ENCODE results near the gene ADGRB3. TPM values are rescaled to one million over a fixed set of nuclear protein-coding genes. Genes with fewer than 3 reads are reported as not detected.
"Not testable (repeated sequence)": the region's sequence is repeated elsewhere in the genome, so short reads cannot be mapped to it uniquely, and the experiment has no call there.

ADGRB3 gene
- total and polyA plus RNA-seq, 5 experiments from 2014 or later = not detected

GRCh38 chr6:68859233-68859632 is 224.2 kb downstream of the ADGRB3 start:
- H3K4me1 Mint-ChIP-seq = no peaks in the 10 kb centered on the region
- H3K4me3 Mint-ChIP-seq = no peak overlapping the region
- no peak overlapping the region for H3K27ac Mint-ChIP-seq
- DNase-seq = no peak
- H3K36me3 Mint-ChIP-seq = peaks cover 0 to 13% (median 2%) of the 10 kb centered on the region in 3 donors
- no peak for ATAC-seq
- no peaks in the 10 kb centered on the region for H3K27me3 Mint-ChIP-seq
- POLR2A ChIA-PET = no interaction called here
- peaks cover 8 to 36% (median 18%) of the 10 kb centered on the region in 9 donors for H3K9me3 Mint-ChIP-seq

DNA sequence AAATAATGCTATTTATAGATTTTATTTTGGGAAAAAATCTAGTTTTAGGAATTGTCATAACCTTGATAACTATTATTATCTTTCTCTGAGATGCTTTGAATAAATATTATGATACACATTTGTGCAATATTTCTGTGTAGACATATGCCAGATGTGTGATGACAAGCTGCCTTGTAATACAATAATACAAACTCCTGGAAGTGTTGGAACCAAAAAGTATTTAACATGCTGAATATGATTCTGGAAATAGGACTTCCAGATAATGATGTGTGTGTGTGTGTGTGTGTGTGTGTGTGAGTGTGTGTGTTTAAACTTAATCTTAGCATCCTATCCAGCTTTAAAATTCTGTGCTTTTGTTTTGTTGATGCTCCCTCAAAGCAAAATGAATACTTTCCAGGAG is 233.6 kb downstream of the ADGRB3 start:
- no peak overlapping the region for H3K4me3 Mint-ChIP-seq

DNA sequence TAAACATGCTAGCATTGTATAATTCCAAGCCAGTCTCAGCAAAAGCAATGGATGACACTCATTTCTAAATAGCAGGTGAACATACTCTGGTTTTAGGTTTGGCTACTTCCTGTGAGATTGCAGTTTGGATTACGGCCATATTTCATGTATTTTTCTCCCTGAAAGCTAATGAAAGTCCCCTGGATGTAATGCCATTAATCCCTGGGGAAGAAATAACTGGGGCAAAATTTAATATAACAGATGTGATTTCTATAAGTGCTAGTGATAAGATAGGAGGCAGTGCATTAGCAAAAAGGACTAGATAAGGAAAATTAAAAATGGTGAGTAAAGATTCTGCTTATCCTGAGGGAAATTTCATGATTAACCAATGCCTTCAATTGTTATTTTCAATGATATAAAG is 238.2 kb downstream of the ADGRB3 start:
- H3K4me3 Mint-ChIP-seq = no peak overlapping the region
- no peaks in the 10 kb centered on the region for H3K4me1 Mint-ChIP-seq
- POLR2A ChIA-PET = no interaction called here
- ATAC-seq (no peak), DNase-seq (no peak)
- no peaks in the 10 kb centered on the region for H3K36me3 Mint-ChIP-seq
- H3K27me3 Mint-ChIP-seq = no peaks in the 10 kb centered on the region
- no peak overlapping the region for H3K27ac Mint-ChIP-seq
- H3K9me3 Mint-ChIP-seq = peaks cover 0 to 2% (median 0%) of the 10 kb centered on the region in 9 donors

More for the DNA sequence above, 233.6 kb downstream of the ADGRB3 start:
- H3K27me3 Mint-ChIP-seq = no peaks in the 10 kb centered on the region
- DNase-seq (no peak), ATAC-seq (no peak)
- no peaks in the 10 kb centered on the region for H3K4me1 Mint-ChIP-seq
- no peak overlapping the region for H3K27ac Mint-ChIP-seq
- H3K36me3 Mint-ChIP-seq = no peaks in the 10 kb centered on the region
- POLR2A ChIA-PET = no interaction called here
- peaks cover 2 to 17% (median 8%) of the 10 kb centered on the region in 9 donors for H3K9me3 Mint-ChIP-seq

- H3K36me3 Mint-ChIP-seq = no peaks in the 10 kb centered on the region
- H3K27me3 Mint-ChIP-seq = no peaks in the 10 kb centered on the region
- H3K9me3 Mint-ChIP-seq = no peaks in the 10 kb centered on the region
- ATAC-seq (no peak), DNase-seq (no peak)
- H3K4me1 Mint-ChIP-seq = no peaks in the 10 kb centered on the region
- H3K4me3 Mint-ChIP-seq = no peak overlapping the region
- POLR2A ChIA-PET = no interaction called here
- no peak overlapping the region for H3K27ac Mint-ChIP-seq
Measured at GRCh38 chr6:68874747-68875146, 239.7 kb downstream of the ADGRB3 start.

DNA sequence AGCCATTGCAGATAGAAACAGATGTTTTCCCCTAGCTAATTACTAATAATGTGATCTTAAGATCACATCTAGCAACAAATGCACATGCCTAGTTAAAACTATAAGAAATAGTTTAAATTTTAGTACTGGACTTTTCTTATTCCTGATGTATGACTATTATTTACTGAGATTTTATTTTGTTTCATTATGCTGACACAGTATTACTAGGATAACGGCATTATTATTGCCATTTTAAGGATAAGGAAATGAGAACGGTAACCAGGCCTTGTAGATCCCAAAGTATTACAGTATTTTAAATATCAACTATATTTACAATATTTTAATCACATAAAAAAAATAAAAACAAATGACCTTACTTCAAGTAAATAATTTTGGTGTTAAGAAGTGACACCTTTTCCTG is 240.3 kb downstream of the ADGRB3 start:
- Mint-ChIP-seq H3K27me3 (no peaks in the 10 kb centered on the region), H3K9me3 (no peaks in the 10 kb centered on the region), H3K4me3 (no peak overlapping the region), H3K4me1 (no peaks in the 10 kb centered on the region), H3K27ac (no peak overlapping the region), H3K36me3 (no peaks in the 10 kb centered on the region)
- DNase-seq (no peak), ATAC-seq (no peak)
- POLR2A ChIA-PET = no interaction called here

- no peak for ATAC-seq
- no peak for DNase-seq
- no peaks in the 10 kb centered on the region for H3K9me3 Mint-ChIP-seq
Measured at GRCh38 chr6:68876792-68877493, 241.9 kb downstream of the ADGRB3 start.

GRCh38 chr6:68880050-68880813 is 245.2 kb downstream of the ADGRB3 start:
- Mint-ChIP-seq H3K4me3 (no peak overlapping the region), H3K36me3 (no peaks in the 10 kb centered on the region), H3K27me3 (no peaks in the 10 kb centered on the region), H3K9me3 (peaks cover 0 to 4% (median 0%) of the 10 kb centered on the region in 9 donors), H3K4me1 (no peaks in the 10 kb centered on the region), H3K27ac (no peak overlapping the region)
- POLR2A ChIA-PET = no interaction called here
- DNase-seq = no peak
- ATAC-seq = no peak

More at GRCh38 chr6:68876792-68877493, 241.9 kb downstream of the ADGRB3 start:
- no peaks in the 10 kb centered on the region for H3K36me3 Mint-ChIP-seq
- H3K4me3 Mint-ChIP-seq = no peak overlapping the region
- H3K27me3 Mint-ChIP-seq = no peaks in the 10 kb centered on the region
- POLR2A ChIA-PET = no interaction called here
- no peaks in the 10 kb centered on the region for H3K4me1 Mint-ChIP-seq
- H3K27ac Mint-ChIP-seq = no peak overlapping the region

DNA sequence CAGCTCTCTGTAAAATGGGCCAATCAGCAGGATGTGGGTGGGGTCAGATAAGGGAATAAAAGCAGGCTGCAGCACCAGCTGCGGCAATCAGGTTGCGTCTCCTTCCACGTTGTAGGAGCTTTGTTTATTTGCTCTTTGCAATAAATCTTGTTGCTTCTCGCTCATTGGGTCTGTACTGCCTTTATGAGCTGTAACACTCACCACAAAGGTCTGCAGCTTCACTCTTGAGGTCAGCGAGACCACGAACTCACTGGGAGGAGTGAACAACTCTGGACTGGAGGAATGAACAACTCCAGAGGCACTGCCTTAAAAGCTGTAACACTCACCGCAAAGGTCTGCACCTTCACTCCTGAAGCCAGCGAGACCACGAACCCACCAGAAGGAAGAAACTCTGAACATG is 248.2 kb downstream of the ADGRB3 start:
- H3K27me3 Mint-ChIP-seq, H3K36me3 Mint-ChIP-seq, POLR2A ChIA-PET, H3K4me1 Mint-ChIP-seq, H3K4me3 Mint-ChIP-seq, H3K27ac Mint-ChIP-seq, DNase-seq, H3K9me3 Mint-ChIP-seq, ATAC-seq: not testable (repeated sequence)

DNA sequence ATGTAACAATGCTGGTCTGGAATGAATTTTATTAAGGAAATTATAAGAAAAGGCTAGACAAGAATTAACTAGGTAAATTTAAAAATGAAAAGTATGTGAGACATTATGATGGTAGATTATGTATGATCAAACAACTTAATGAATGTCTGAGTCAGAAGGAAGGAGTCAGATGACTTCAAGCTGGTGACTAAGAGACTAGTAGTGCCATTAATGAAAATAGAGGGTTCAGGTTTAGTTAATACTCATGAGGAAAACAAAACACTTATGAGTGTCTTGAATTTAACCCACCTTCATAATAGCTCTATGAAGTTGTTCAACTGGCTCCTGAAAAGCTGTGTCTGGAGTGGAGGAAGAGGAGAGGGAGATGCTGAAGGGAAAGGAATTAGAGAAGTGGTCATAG is 256.3 kb downstream of the ADGRB3 start:
- peaks cover 0 to 2% (median 0%) of the 10 kb centered on the region in 9 donors for H3K9me3 Mint-ChIP-seq
- H3K27ac Mint-ChIP-seq = no peak overlapping the region
- no peak overlapping the region for H3K4me3 Mint-ChIP-seq
- no peak for ATAC-seq
- no peaks in the 10 kb centered on the region for H3K4me1 Mint-ChIP-seq
- no peaks in the 10 kb centered on the region for H3K36me3 Mint-ChIP-seq
- DNase-seq = no peak
- POLR2A ChIA-PET = no interaction called here
- peaks cover 0 to 2% (median 0%) of the 10 kb centered on the region in 5 donors for H3K27me3 Mint-ChIP-seq

DNA sequence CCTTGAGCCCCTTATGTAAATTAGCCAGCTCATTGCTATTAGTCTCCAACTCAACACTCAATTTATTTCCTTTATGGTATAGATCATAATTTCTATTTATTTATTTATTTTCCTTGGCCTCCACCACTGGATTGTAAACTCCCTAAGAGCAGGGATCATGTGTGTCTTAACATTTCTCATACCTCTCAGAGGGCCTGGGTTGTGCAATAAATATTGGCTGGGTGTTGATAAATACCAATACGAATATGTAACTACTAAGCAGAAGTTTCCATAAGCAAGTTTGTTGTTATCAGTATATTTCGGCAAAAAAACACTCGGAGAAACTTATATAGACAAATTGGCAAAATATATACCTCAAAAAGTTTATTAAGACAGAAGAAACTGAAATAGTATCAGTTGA is 257.4 kb downstream of the ADGRB3 start:
- H3K9me3 Mint-ChIP-seq = peaks cover 0 to 10% (median 0%) of the 10 kb centered on the region in 9 donors
- DNase-seq (no peak), ATAC-seq (no peak)
- H3K4me1 Mint-ChIP-seq = no peaks in the 10 kb centered on the region
- H3K27me3 Mint-ChIP-seq = peaks cover 0 to 3% (median 0%) of the 10 kb centered on the region in 5 donors
- H3K27ac Mint-ChIP-seq = no peak overlapping the region
- H3K36me3 Mint-ChIP-seq = no peaks in the 10 kb centered on the region
- no peak overlapping the region for H3K4me3 Mint-ChIP-seq
- POLR2A ChIA-PET = no interaction called here

- Mint-ChIP-seq H3K27ac (no peak overlapping the region), H3K9me3 (peaks cover 0 to 10% (median 0%) of the 10 kb centered on the region in 9 donors), H3K4me1 (no peaks in the 10 kb centered on the region), H3K27me3 (peaks cover 0 to 3% (median 0%) of the 10 kb centered on the region in 5 donors), H3K36me3 (no peaks in the 10 kb centered on the region), H3K4me3 (no peak overlapping the region)
- POLR2A ChIA-PET = no interaction called here
- ATAC-seq (no peak), DNase-seq (no peak)
Measured at GRCh38 chr6:68895929-68896328, 260.8 kb downstream of the ADGRB3 start.

GRCh38 chr6:68901044-68901443 is 266.0 kb downstream of the ADGRB3 start:
- Mint-ChIP-seq H3K27ac (no peak overlapping the region), H3K9me3 (peaks cover 0 to 10% (median 1%) of the 10 kb centered on the region in 9 donors), H3K4me3 (no peak overlapping the region), H3K27me3 (peaks cover 0 to 2% (median 0%) of the 10 kb centered on the region in 5 donors), H3K36me3 (no peaks in the 10 kb centered on the region), H3K4me1 (no peaks in the 10 kb centered on the region)
- no peak for ATAC-seq
- DNase-seq = no peak
- POLR2A ChIA-PET = no interaction called here

DNA sequence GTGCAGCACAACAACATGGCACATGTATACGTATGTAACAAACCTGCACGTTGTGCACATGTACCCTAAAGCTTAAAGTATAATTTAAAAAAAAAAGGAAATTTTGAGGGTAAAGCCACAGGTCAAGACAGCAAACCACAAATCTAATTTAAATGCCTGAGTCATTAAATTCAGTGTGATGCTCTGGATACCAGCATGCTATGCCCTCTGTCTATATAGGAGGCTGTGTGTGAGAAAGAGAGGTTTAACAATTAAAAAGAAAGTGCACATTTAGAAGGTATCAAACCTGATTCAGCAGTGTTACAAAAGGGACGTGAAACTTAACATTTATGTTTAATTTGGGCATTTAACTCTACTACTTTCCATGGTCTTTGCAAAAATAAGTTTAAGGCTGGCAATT is 276.3 kb downstream of the ADGRB3 start:
- Mint-ChIP-seq H3K27me3 (no peaks in the 10 kb centered on the region), H3K4me3 (no peak overlapping the region), H3K9me3 (peaks cover 0 to 5% (median 1%) of the 10 kb centered on the region in 9 donors), H3K36me3 (no peaks in the 10 kb centered on the region), H3K4me1 (no peaks in the 10 kb centered on the region), H3K27ac (no peak overlapping the region)
- no peak for ATAC-seq
- POLR2A ChIA-PET = no interaction called here
- DNase-seq = no peak

All from naive thymus-derived CD8-positive, alpha-beta T cell (primary cell).